ENCODE results near the gene ITGB6.

ITGB6 gene

GRCh38 chr2:160087854-160088745 is 112.0 kb downstream of the ITGB6 start:
- no peak for DNase-seq (ENCODE audit: low read depth in 2 of 2)

- no peak for DNase-seq (ENCODE audit: low read depth in 2 of 2)
Measured at GRCh38 chr2:160085662-160086061, 114.4 kb downstream of the ITGB6 start.

DNA sequence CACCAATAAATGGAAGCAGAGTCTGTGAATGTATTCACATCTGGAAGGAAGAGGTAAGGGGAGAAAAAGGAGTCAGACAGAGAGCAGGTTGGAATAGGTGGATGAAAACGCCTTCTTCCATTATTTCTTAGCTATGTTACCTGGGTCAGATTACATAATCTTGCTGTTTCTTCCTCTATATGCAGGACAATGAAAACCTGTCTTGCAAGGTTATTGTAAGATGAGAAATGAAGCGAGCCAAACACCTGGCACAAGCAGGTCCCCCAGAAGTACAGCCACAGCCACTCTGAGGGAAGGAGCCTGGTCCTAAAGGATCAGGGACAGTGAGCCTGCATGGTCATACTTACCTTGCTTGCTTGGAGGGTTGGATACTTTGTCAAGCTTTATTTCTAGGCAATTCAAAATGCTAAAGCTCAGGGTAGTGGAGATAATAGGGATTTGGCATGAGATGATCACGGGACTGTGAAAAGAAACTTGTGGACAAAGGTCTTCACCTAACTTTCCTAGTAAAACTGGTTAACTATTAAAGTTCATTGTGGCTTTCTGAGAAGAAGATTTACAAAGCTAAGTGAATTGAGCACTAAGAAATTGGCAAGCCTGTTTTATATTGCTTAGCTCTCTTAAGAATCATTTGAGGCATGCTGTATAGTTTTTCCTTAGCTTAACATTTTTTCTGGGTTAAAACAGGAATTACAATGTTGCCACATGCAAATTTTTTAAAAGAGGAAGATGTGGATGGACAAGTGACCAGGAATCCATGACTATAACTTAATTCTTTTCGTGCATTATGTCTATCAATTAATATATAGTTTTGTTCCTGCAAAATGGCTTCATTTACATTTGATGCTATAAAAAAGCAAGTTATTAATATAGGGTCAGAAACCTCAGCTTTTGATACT is 121.9 kb downstream of the ITGB6 start:
- DNase-seq (ENCODE audit: low read depth in 2 of 2) = no peak

GRCh38 chr2:160076914-160077313 is 123.2 kb downstream of the ITGB6 start:
- no peak for DNase-seq (ENCODE audit: low read depth in 2 of 2)

DNA sequence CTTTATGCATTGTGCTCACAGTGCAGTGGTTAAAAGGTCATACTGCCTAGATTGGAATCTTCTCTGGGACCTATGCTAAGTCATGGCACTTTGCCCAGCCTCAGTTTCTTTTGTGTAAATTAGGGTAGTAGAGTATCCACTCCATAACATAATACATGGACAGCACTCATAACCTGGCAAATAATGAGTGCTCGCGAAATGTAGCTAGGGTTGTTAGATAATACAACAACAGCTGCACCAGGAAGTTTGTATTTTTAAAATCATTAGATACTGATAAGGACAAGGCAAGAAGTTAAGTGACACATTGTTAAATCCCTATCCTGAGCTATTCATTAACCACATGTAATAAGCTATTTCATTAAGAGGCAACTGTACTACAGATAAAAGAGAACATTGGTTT is 123.8 kb downstream of the ITGB6 start:
- DNase-seq (ENCODE audit: low read depth in 2 of 2) = no peak

- no peak for DNase-seq (ENCODE audit: low read depth in 2 of 2)
Measured at GRCh38 chr2:160075171-160075570, 124.9 kb downstream of the ITGB6 start.

DNA sequence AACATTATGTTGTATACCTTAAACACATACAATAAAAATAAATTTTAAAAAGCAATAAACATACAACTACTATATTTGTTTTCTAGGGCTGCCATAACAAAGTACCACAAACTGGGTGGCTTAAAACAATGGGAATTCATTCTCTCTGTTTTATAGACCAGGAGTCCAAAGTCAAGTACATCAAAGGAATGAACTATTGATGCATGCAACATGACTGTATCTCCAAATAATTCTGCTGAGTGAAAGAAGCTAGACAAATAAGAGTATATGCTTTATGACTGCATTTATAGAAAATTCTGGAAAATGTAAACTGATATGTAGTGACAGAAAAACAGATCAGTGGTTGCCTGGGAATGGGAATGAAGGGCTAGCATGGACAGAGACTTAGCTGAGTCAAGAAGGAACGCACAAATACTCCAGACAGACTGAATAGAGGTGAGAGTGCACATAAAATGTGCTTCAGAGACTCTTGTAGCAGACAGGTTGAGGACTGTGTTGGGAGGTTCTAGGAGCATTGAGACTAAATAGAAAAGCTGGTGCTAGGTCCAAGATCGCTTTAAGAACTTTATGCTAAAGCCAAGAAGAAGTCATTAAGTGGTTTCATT is 126.7 kb downstream of the ITGB6 start:
- no peak for DNase-seq (ENCODE audit: low read depth in 2 of 2)

- DNase-seq (ENCODE audit: low read depth in 2 of 2) = no peak
Measured at GRCh38 chr2:160068906-160069305, 131.2 kb downstream of the ITGB6 start.

DNA sequence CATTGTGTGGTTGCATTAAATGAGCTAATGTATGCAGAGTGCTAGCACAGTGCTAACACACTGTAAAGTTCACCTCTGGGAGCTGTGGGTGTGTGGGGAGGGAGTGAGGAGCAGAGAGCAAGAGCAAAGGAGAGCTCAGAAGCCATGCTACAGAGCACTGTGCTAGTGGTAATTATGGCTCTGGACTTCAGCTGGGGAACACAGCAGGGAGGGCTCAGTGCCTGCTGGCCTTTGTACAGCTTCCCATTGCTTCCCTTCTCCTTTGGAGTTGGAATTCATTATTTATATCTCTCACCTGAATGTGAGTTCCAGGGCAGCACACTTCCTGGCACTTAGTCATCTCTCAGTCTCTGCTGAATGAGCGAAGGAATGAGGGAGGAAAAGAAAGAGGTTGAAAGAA is 135.2 kb downstream of the ITGB6 start:
- no peak for DNase-seq (ENCODE audit: low read depth in 2 of 2)

GRCh38 chr2:160063879-160064612 is 136.0 kb downstream of the ITGB6 start:
- no peak for DNase-seq (ENCODE audit: low read depth in 2 of 2)

GRCh38 chr2:160063271-160063670 is 136.8 kb downstream of the ITGB6 start:
- DNase-seq (ENCODE audit: low read depth in 2 of 2) = no peak

GRCh38 chr2:160062292-160063005 is 137.6 kb downstream of the ITGB6 start, which contains the start of gene PLA2R1:
TSS of gene PLA2R1 (minus strand) at chr2:160062615. CDS start at chr2:160062403, 212 bp downstream.
- DNase-seq (ENCODE audit: low read depth in 2 of 2) = no peak

DNA sequence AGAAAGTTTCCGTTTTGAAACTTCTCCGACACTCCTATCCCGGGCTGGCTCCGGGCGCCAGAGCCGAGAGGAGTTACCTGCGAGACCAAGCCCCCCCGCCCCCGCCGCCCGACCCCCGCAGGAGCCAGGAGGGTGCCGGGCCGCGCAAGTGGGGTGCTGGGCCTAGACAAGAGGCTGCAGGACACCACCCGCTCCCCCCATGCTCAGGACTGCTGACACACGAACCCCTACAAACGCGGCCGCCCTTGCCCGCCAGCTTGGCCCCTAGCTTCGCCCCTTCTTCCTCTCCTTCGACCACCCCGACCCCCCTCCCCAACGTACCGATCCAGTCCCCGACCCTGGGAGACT is 138.2 kb downstream of the ITGB6 start:
- no peak for DNase-seq (ENCODE audit: low read depth in 2 of 2)

- no peak for DNase-seq (ENCODE audit: low read depth in 2 of 2)
Measured at GRCh38 chr2:160061533-160061932, 138.5 kb downstream of the ITGB6 start.

GRCh38 chr2:160060297-160060696 is 139.8 kb downstream of the ITGB6 start:
- no peak for DNase-seq (ENCODE audit: low read depth in 2 of 2)

DNA sequence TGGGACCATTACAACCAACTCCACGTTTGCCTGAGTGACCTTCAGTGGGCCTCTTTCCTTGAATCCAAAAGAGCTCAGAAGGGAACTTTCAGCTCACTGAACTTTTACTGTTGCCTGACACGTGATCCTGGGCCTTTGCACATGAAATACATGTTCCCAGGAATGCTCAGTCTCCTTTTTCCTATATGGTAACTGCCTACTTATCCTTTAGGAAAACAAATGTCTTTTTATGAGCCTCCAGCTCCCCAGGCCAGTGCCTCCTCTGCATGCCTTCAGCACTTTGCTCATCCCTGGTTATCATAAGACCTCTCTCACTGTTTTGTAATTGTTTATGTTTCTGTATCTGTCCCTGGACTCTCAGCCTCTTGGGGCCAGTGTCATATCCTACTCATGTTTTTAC is 142.7 kb downstream of the ITGB6 start:
- DNase-seq (ENCODE audit: low read depth in 2 of 2) = no peak

- DNase-seq (ENCODE audit: low read depth in 2 of 2) = no peak
Measured at GRCh38 chr2:160055726-160056108, 144.4 kb downstream of the ITGB6 start.

DNA sequence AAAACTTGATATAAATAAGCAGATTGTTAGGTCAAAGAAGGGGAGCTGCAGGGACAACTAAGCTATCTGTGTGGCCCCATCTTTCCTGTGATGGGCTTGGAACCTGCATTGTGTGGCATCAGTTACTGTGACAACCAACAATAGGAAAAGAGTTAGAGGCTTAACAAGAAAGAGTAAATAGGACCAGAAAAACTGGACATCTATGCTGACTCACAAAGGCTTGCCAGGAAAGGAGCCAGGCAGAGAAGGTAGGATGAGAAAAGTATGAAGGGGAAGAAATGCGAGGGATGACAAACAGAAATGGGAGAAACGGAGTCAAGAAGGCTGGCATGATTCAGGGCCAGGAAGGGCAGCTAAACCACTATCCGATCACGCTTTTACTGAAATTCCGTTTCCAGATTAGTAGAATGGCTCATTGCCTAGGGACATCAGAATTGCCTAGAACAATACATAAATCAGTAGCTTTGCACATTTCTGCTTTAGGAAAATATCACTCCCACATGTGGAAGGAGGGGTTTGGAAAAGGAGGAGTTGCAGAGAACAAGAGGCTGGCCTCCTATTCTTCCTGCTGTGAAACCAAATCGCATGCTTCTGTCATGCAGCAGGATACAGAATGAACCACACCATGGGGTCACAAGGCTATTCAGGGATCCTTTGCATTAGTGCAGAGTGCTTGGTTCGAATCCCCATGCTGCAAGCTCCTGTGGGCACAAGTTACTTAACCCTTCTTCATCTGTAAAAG is 144.9 kb downstream of the ITGB6 start:
- no peak for DNase-seq (ENCODE audit: low read depth in 2 of 2)

DNA sequence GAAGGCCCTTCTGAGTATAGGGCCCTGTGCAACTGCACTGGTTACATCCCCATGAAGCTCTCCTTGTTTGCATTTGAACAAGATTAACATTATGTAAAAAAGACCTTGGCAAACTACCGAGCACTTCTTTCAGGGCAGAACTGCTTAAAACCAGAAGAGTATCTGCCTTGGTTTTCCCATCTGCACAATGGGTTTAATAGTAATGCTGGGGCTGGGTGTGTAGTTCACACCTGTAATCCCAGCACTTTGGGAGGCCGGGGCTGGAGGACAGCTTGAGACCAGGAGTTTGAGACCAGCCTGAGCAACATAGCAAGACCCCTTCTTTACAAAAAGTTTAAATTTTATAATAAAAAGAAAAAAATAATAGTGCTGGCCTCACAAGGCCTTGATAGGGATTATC is 146.1 kb downstream of the ITGB6 start:
- no peak for DNase-seq (ENCODE audit: low read depth in 2 of 2)

- DNase-seq (ENCODE audit: low read depth in 2 of 2) = no peak
Measured at GRCh38 chr2:160052531-160052930, 147.5 kb downstream of the ITGB6 start.

Measured in stimulated activated CD4-positive, alpha-beta T cell treated with anti-CD3 and anti-CD28 coated beads, Interleukin-1b, Interleukin-23, amount 100 ng/mL, for 1 hour (primary cell).